ENCODE results near the gene TOR4A.

Gene TOR4A

GRCh38 chr9:137309368-137310188 is 32.1 kb downstream of the TOR4A start:
- no peak for DNase-seq

- no peak for DNase-seq
These were observed 32.9 kb downstream of the TOR4A start for GRCh38 chr9:137310189-137311052.

- DNase-seq = no peak
These were observed 33.9 kb downstream of the TOR4A start for GRCh38 chr9:137311171-137311985.

- no peak for DNase-seq
These were observed 34.7 kb downstream of the TOR4A start for GRCh38 chr9:137311986-137312851.

- no peak for DNase-seq
These were observed 35.4 kb downstream of the TOR4A start for GRCh38 chr9:137312852-137313325.

GRCh38 chr9:137313326-137313936 is 35.9 kb downstream of the TOR4A start:
- DNase-seq = peak; percentile 42

GRCh38 chr9:137313956-137314560 is 36.5 kb downstream of the TOR4A start:
- DNase-seq = no peak

GRCh38 chr9:137314561-137315560 is 37.3 kb downstream of the TOR4A start:
- DNase-seq = peak; percentile 38

- DNase-seq = peak; percentile 42
These were observed 38.1 kb downstream of the TOR4A start for GRCh38 chr9:137315581-137316011.

GRCh38 chr9:137316012-137316981 is 38.8 kb downstream of the TOR4A start:
- DNase-seq = peak; percentile 63

- DNase-seq = no peak
These were observed 39.6 kb downstream of the TOR4A start for GRCh38 chr9:137317021-137317717.

- DNase-seq = no peak
These were observed 40.4 kb downstream of the TOR4A start for GRCh38 chr9:137317718-137318511.

GRCh38 chr9:137318602-137319001 is 41.1 kb downstream of the TOR4A start:
- DNase-seq = peak; percentile 41

GRCh38 chr9:137319011-137319738 is 41.6 kb downstream of the TOR4A start:
- no peak for DNase-seq

GRCh38 chr9:137319739-137320551 is 42.4 kb downstream of the TOR4A start:
- DNase-seq = no peak
